Lower lobe of right lung (tissue), 2 donors: ENCODE measurements around the gene SPO11. TPM values are rescaled to one million over a fixed set of nuclear protein-coding genes. Genes with fewer than 3 reads are reported as not detected.
A peak's percentile ranks its signal among the peaks of the same experiment; 100 is the strongest.

Experiments
- ATAC-seq, 2 donors: fragments of 200-7000 bp; cut with Tn5 transposase; one replicate each; pipeline ENCODE4 v1.9.1; 2020 to 2022; ENCODE audit warnings: mild to moderate bottlenecking in 2 of 2, moderate library complexity in 2 of 2
- DNase-seq: peaks from one replicate; pipeline ENCODE4 v3.0.0-alpha.2; 2020
- H3K27ac ChIP-seq: fragments of 200-600 bp; one replicate; pipeline ENCODE4 v1.8.0; 2022
- H3K27me3 ChIP-seq: fragments of 200-600 bp; one replicate; pipeline ENCODE4 v1.8.0; 2022; ENCODE audit warnings: low read depth
- H3K36me3 ChIP-seq: fragments of 200-600 bp; one replicate; pipeline ENCODE4 v1.8.0; 2022; ENCODE audit warnings: mild to moderate bottlenecking
- H3K4me1 ChIP-seq: fragments of 200-600 bp; one replicate; pipeline ENCODE4 v1.8.0; 2022
- H3K4me3 ChIP-seq: fragments of 200-600 bp; one replicate; pipeline ENCODE4 v1.8.0; 2022; ENCODE audit warnings: mild to moderate bottlenecking
- H3K9me3 ChIP-seq: fragments of 200-600 bp; one replicate; pipeline ENCODE4 v1.8.0; 2022
- CTCF ChIP-seq: fragments of 200-600 bp; IDR thresholded peaks from one replicate; pipeline ENCODE4 v1.8.0; 2022; ENCODE audit warnings: antibody characterized with exemption, mild to moderate bottlenecking
- intact Hi-C: fragments of 100-400 bp; cut with DNase I; formaldehyde crosslinking; loops from one replicate; pipeline ENCODE4 v1.11.0; 2022
- total RNA-seq: library from RNA; stranded (reverse); fragmentation: NEBNext Ultra II Directional; extraction: Animal tissue kit (Norgen Biotek cat#: 25700); gene quantifications from one replicate; pipeline ENCODE4 v1.2.1, GENCODE V29; 2021
- donor health status: DM: no; HTN: yes; CAD: no; lungs with severe emphysema.

The SPO11 gene
- total RNA-seq, 1 donor from 2014 or later: not detected

- H3K9me3 ChIP-seq: no peaks in the 10 kb centered on the region
- H3K4me1 ChIP-seq: peaks cover 5% of the 10 kb centered on the region
- peaks cover 60% of the 10 kb centered on the region for H3K27me3 ChIP-seq
- DNase-seq: no peak
- H3K4me3 ChIP-seq: no peak overlapping the region
- no peak overlapping the region for H3K27ac ChIP-seq
- intact Hi-C loops: no loop called here
- no peaks in the 10 kb centered on the region for H3K36me3 ChIP-seq
- ATAC-seq: no peak
- TF ChIP-seq CTCF: no peak
These were observed 42.4 kb upstream of the SPO11 start for GRCh38 chr20:57287007-57287880.

- ATAC-seq (no peak), DNase-seq (no peak)
- no peak overlapping the region for H3K27ac ChIP-seq
- H3K4me1 ChIP-seq: peaks cover 5% of the 10 kb centered on the region
- H3K9me3 ChIP-seq: no peaks in the 10 kb centered on the region
- intact Hi-C loops: no loop called here
- no peak for TF ChIP-seq CTCF
- no peaks in the 10 kb centered on the region for H3K36me3 ChIP-seq
- no peak overlapping the region for H3K4me3 ChIP-seq
- H3K27me3 ChIP-seq: peaks cover 63% of the 10 kb centered on the region
These were observed 41.7 kb upstream of the SPO11 start for GRCh38 chr20:57287901-57288300.

GRCh38 chr20:57288651-57289277 is 40.8 kb upstream of the SPO11 start:
- no peak overlapping the region for H3K4me3 ChIP-seq
- H3K4me1 ChIP-seq: peaks cover 5% of the 10 kb centered on the region
- no peak for TF ChIP-seq CTCF
- ATAC-seq (peak in 1 of 2 donors; percentile 44), DNase-seq (no peak)
- H3K36me3 ChIP-seq: no peaks in the 10 kb centered on the region
- intact Hi-C loops: no loop called here
- no peak overlapping the region for H3K27ac ChIP-seq
- H3K27me3 ChIP-seq: peaks cover 59% of the 10 kb centered on the region
- H3K9me3 ChIP-seq: no peaks in the 10 kb centered on the region

GRCh38 chr20:57289391-57290177 is 40.0 kb upstream of the SPO11 start:
- ATAC-seq: no peak
- Histone ChIP-seq H3K4me3 (no peak overlapping the region), H3K36me3 (no peaks in the 10 kb centered on the region), H3K4me1 (peaks cover 5% of the 10 kb centered on the region), H3K27me3 (peaks cover 50% of the 10 kb centered on the region), H3K27ac (no peak overlapping the region), H3K9me3 (no peaks in the 10 kb centered on the region)
- TF ChIP-seq CTCF: no peak
- DNase-seq: no peak
- intact Hi-C loops: no loop called here

GRCh38 chr20:57290178-57290484 is 39.5 kb upstream of the SPO11 start:
- H3K27me3 ChIP-seq: peaks cover 47% of the 10 kb centered on the region
- no peak overlapping the region for H3K4me3 ChIP-seq
- intact Hi-C loops: no loop called here
- no peak for TF ChIP-seq CTCF
- ATAC-seq (no peak), DNase-seq (no peak)
- no peak overlapping the region for H3K27ac ChIP-seq
- no peaks in the 10 kb centered on the region for H3K36me3 ChIP-seq
- H3K9me3 ChIP-seq: no peaks in the 10 kb centered on the region
- peaks cover 5% of the 10 kb centered on the region for H3K4me1 ChIP-seq
